H1 (cell line): ENCODE data around the gene ROS1. TPM values are rescaled to one million over a fixed set of nuclear protein-coding genes. Genes with fewer than 3 reads are reported as not detected.

Source experiments
- CHD2 ChIP-seq: IDR thresholded peaks from 2 replicates; pipeline ENCODE4 v1.6.1; 2012; ENCODE audit warnings: low read length, improper control_type of control experiment
- NANOG ChIP-seq: IDR thresholded peaks from 2 replicates; pipeline ENCODE4 v1.6.1; 2011; ENCODE audit warnings: low read length, low read depth, mild to moderate bottlenecking, inconsistent platforms; ENCODE audit not compliant: insufficient read depth, poor library complexity, severe bottlenecking
- polyA plus RNA-seq, 7 experiments: library from polyadenylated mRNA; depleted of rRNA in 3 of 7; stranded (reverse) in 5 of 7; unstranded in 2 of 7; fragments of >200 nt in 5 of 7; fragments of 200-250 nt in 2 of 7; gene quantifications; 1 replicate in 5 of 7; 2 replicates in 1 of 7; 4 replicates in 1 of 7; pipeline versions ENCODE4 v1.2.1 to v1.2.3, GENCODE V29; 2011 to 2013; ENCODE audit warnings: missing spikeins in 2 of 7, mixed read lengths in 2 of 7
- total RNA-seq: library from RNA; stranded (reverse); fragmentation: NEBNext Ultra II Directional; extraction: Animal tissue kit (Norgen Biotek cat#: 25700); gene quantifications from 2 replicates; pipeline ENCODE4 v1.2.1, GENCODE V29; 2021

ROS1 gene
- total and polyA plus RNA-seq, 2 of the 8 experiments (the other 6 are each of a cell fraction or from before 2014, with no cell fraction given): not detected

DNA sequence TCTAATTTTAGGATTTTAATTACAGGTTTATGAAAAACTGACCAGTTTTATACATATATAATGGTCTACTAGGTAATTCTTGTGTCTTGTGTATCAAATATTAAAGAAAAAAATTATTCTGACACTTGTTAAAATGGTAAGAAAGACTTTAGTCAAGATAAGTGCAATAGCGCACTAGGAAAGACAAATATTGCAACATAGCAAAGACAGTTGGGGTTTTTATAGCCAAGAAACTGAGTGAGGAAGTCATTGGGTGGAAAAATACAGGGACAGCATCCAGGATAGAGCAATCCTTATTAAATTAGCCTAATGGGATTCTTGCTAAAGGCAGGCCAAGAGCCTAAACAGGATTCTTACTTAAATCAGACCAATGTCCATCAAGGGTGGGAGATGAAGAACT lies 71.1 kb downstream of the ROS1 start (continued):
- no peak for TF ChIP-seq NANOG
- TF ChIP-seq CHD2: no peak
- TF ChIP-seq, all 59 proteins: peak for 0
